ENCODE measurements around the gene JAKMIP3.

GRCh38 chr10:132096863-132097478 lies 31.2 kb downstream of the JAKMIP3 start:
- no peak for TF ChIP-seq CTCF (IDR thresholded peaks at IDR 0.05; ENCODE audit: low read depth, low read length, poor library complexity, severe bottlenecking)
- TF ChIP-seq EZH2phosphoT487 (IDR thresholded peaks at IDR 0.05; ENCODE audit: borderline replicate concordance, low read length), result no peak

All from DOHH2 (cell line).